ENCODE data around the gene OMP. TPM values are rescaled to one million over a fixed set of nuclear protein-coding genes. Genes with fewer than 3 reads are reported as not detected.

OMP gene
- total and polyA plus RNA-seq, 2 experiments from 2014 or later = not detected

DNA sequence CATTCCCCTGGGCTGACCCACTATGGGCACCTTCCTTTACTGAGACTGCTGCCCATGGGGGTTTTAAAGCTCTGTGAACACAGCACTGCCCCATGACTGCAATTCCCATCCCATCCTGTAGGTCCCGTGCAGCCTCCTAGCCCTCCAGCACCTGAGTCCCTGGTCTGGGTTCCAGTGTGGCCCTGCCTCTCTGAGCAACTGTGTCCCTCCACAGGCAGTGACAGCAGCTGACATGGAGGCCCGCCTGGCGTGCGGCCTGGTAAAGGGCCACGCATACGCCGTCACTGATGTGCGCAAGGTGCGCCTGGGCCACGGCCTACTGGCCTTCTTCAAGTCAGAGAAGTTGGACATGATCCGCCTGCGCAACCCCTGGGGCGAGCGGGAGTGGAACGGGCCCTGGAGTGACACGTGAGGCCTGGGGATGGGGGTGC, 12.6 kb downstream of the OMP start:
- no peaks in the 10 kb centered on the region for H3K4me1 ChIP-seq (ENCODE audit: low read depth)
- H3K9me3 ChIP-seq (ENCODE audit: low read depth) = no peaks in the 10 kb centered on the region
- no peaks in the 10 kb centered on the region for H3K36me3 ChIP-seq
- no peak for DNase-seq (ENCODE audit: low read depth in 1 of 2, low spot score in 1 of 2)
- no peaks in the 10 kb centered on the region for H3K27me3 ChIP-seq
- H3K4me3 ChIP-seq = no peak overlapping the region
- TF ChIP-seq, protein P1, sequence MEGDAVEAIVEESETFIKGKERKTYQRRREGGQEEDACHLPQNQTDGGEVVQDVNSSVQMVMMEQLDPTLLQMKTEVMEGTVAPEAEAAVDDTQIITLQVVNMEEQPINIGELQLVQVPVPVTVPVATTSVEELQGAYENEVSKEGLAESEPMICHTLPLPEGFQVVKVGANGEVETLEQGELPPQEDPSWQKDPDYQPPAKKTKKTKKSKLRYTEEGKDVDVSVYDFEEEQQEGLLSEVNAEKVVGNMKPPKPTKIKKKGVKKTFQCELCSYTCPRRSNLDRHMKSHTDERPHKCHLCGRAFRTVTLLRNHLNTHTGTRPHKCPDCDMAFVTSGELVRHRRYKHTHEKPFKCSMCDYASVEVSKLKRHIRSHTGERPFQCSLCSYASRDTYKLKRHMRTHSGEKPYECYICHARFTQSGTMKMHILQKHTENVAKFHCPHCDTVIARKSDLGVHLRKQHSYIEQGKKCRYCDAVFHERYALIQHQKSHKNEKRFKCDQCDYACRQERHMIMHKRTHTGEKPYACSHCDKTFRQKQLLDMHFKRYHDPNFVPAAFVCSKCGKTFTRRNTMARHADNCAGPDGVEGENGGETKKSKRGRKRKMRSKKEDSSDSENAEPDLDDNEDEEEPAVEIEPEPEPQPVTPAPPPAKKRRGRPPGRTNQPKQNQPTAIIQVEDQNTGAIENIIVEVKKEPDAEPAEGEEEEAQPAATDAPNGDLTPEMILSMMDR (IDR thresholded peaks at IDR 0.05; ENCODE audit: low read depth, low read length) = no peak
- H3K27ac ChIP-seq = no peak overlapping the region

DNA sequence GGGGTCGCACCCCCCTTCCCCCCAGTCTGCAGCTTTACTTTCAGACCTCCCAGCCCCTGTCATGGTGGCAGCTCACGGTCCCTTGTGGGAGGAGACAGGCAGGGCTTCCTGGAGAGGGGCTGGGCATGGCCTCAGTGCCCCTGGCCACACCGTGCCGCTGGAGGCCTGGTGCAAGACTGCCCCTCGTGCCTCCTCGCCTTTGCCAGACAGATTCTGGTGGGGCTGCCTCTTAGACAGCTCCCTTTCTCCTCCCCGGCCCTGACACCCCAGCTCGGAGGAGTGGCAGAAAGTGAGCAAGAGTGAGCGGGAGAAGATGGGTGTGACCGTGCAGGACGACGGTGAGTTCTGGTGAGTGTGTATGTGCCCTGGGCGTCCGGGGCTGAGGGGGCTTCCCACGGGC, 13.3 kb downstream of the OMP start:
- TF ChIP-seq, protein P1 (IDR thresholded peaks at IDR 0.05; ENCODE audit: low read depth, low read length) = no peak
- DNase-seq (ENCODE audit: low read depth in 1 of 2, low spot score in 1 of 2) = no peak

DNA sequence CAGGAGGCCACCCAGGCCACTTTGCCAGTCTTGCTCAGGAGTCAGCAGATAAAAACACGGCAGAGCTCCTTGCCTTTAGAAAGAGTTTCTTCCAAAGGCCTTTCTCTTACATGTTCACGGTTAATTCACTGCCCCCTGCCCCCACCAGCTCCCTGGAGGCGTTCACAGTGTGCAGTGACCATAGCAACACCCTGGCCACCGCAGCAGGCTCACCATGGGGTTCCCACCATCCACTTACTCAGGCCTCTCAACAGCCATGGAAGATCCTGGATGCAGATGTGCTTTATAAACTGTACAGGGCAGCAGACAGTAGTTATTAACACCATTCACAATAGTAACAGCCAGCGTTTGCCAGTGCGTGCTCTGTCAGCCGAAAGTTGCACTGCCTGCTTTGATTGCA, 14.9 kb downstream of the OMP start:
- H3K27ac ChIP-seq = no peak overlapping the region

More for the DNA sequence above, 13.3 kb downstream of the OMP start:
- Histone ChIP-seq H3K9me3 (ENCODE audit: low read depth) (no peaks in the 10 kb centered on the region), H3K4me1 (ENCODE audit: low read depth) (no peaks in the 10 kb centered on the region), H3K27ac (no peak overlapping the region), H3K4me3 (no peak overlapping the region), H3K36me3 (no peaks in the 10 kb centered on the region), H3K27me3 (no peaks in the 10 kb centered on the region)

DNA sequence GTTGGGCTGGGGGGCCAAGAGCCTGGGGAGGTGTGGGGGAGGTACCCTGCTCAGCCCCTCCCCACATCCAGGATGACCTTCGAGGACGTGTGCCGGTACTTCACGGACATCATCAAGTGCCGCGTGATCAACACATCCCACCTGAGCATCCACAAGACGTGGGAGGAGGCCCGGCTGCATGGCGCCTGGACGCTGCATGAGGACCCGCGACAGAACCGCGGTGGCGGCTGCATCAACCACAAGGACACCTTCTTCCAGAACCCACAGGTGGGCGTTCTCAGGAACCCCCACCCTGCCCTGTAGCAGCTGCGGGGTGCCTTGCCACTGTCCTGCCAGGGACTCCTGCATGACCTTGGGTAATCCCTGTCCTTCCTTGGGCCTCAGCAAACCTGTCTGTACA, 15.4 kb downstream of the OMP start:
- Histone ChIP-seq H3K36me3 (no peaks in the 10 kb centered on the region), H3K4me1 (ENCODE audit: low read depth) (no peaks in the 10 kb centered on the region), H3K27ac (no peak overlapping the region), H3K4me3 (no peak overlapping the region), H3K9me3 (ENCODE audit: low read depth) (no peaks in the 10 kb centered on the region), H3K27me3 (no peaks in the 10 kb centered on the region)
- DNase-seq (ENCODE audit: low read depth in 1 of 2, low spot score in 1 of 2) = no peak
- TF ChIP-seq, protein P1 (IDR thresholded peaks at IDR 0.05; ENCODE audit: low read depth, low read length) = no peak

More for the DNA sequence above, 14.9 kb downstream of the OMP start:
- Histone ChIP-seq H3K4me3 (no peak overlapping the region), H3K9me3 (ENCODE audit: low read depth) (no peaks in the 10 kb centered on the region), H3K4me1 (ENCODE audit: low read depth) (no peaks in the 10 kb centered on the region), H3K27me3 (no peaks in the 10 kb centered on the region), H3K36me3 (no peaks in the 10 kb centered on the region)
- no peak for DNase-seq (ENCODE audit: low read depth in 1 of 2, low spot score in 1 of 2)
- TF ChIP-seq, protein P1 (IDR thresholded peaks at IDR 0.05; ENCODE audit: low read depth, low read length) = no peak

DNA sequence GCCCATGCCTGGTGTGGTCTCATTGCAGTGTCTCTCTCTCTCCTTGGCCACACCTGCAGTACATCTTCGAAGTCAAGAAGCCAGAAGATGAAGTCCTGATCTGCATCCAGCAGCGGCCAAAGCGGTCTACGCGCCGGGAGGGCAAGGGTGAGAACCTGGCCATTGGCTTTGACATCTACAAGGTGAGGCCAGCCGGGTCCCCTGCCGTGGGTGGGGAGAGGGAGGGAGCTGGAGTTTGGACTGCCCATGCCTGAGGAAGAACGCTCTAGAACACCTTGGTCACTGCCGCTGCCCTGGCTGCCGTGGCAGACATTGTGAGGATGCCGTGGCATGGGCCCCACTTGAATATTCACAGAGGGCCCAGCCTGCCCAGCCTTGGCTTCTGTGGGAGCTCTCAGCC, 16.3 kb downstream of the OMP start:
- Histone ChIP-seq H3K9me3 (ENCODE audit: low read depth) (no peaks in the 10 kb centered on the region), H3K4me1 (ENCODE audit: low read depth) (no peaks in the 10 kb centered on the region), H3K4me3 (no peak overlapping the region), H3K27ac (no peak overlapping the region), H3K36me3 (no peaks in the 10 kb centered on the region), H3K27me3 (no peaks in the 10 kb centered on the region)
- TF ChIP-seq, protein P1 (IDR thresholded peaks at IDR 0.05; ENCODE audit: low read depth, low read length) = no peak
- no peak for DNase-seq (ENCODE audit: low read depth in 1 of 2, low spot score in 1 of 2)

DNA sequence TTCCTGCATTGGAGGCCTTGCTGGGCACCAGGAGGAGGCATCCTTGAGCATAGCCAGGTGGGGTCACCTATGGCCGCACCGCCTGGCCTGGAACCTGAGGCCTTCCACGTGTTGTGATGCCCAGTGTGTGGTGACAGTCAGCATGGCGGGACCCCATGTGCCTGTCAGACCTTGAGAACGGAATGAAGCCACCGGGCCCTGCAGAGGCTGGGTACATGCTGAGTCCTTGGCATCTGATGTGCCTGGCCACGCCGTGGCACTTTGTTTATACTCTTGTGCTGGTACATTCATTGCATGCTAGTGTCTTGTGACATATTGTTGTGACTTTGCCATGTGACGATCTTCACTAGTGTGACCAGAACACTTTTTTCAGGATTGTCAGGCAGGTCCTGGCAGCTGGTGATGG, 16.9 kb downstream of the OMP start:
- no peaks in the 10 kb centered on the region for H3K4me1 ChIP-seq (ENCODE audit: low read depth)
- H3K36me3 ChIP-seq = no peaks in the 10 kb centered on the region
- TF ChIP-seq, protein P1 (IDR thresholded peaks at IDR 0.05; ENCODE audit: low read depth, low read length) = no peak
- no peak overlapping the region for H3K4me3 ChIP-seq
- no peaks in the 10 kb centered on the region for H3K27me3 ChIP-seq
- DNase-seq (ENCODE audit: low read depth in 1 of 2, low spot score in 1 of 2) = no peak
- H3K27ac ChIP-seq = no peak overlapping the region
- H3K9me3 ChIP-seq (ENCODE audit: low read depth) = no peaks in the 10 kb centered on the region

Measured in cardiac muscle cell (in vitro differentiated cells and primary cell).